Esophagus squamous epithelium (tissue), 5 donors: ENCODE measurements around the gene SLC6A4. TPM values are rescaled to one million over a fixed set of nuclear protein-coding genes. Genes with fewer than 3 reads are reported as not detected.

Experiments
- DNase-seq: peaks from one replicate; lab custom pipeline; 2025; lab: John Stamatoyannopoulos, UW
- H3K27ac ChIP-seq, 4 donors: fragments of 200-600 bp; sonication (generic); one replicate each; pipeline ENCODE4 v1.5.1; 2016 to 2019; ENCODE audit warnings: mild to moderate bottlenecking in 1 of 4
- H3K27me3 ChIP-seq, 4 donors: fragments of 200-600 bp; sonication (generic); 1 replicate in 3 of 4; 2 replicates in 1 of 4; pipeline versions ENCODE4 v1.5.1 to v1.6.0; 2017 to 2021; ENCODE audit warnings: antibody characterized with exemption in 1 of 4
- H3K36me3 ChIP-seq, 3 donors: fragments of 200-600 bp; sonication (generic); one replicate each; pipeline ENCODE4 v1.5.1; 2016 to 2019
- H3K4me1 ChIP-seq, 3 donors: fragments of 200-600 bp; sonication (generic); one replicate each; pipeline ENCODE4 v1.5.1; 2017 to 2019
- H3K4me3 ChIP-seq, 4 donors: fragments of 200-600 bp; sonication (generic); 1 replicate in 3 of 4; 2 replicates in 1 of 4; pipeline ENCODE4 v1.5.1; 2016 to 2019; ENCODE audit warnings: mild to moderate bottlenecking in 2 of 4, moderate library complexity in 1 of 4
- H3K9me3 ChIP-seq, 3 donors: fragments of 200-600 bp; sonication (generic); one replicate each; pipeline ENCODE4 v1.5.1; 2016 to 2019
- POLR2A ChIP-seq, 4 donors: fragments of 450-650 bp; IDR thresholded peaks; one replicate each; pipeline ENCODE4 v1.6.1; 2017; ENCODE audit warnings: antibody characterized with exemption in 4 of 4, mild to moderate bottlenecking in 4 of 4, moderate library complexity in 3 of 4
- WGBS, 2 donors: methylation state at CpG; one replicate each; pipeline ENCODE4 v1.1.5; 2018; 5-methylcytosine and 5-hydroxymethylcytosine counted together
- intact Hi-C: fragments of 100-400 bp; cut with DNase I; formaldehyde crosslinking; loops from one replicate; pipeline ENCODE4 v1.15.0; 2022
- total RNA-seq, 4 donors: library from RNA; depleted of rRNA; stranded (reverse); fragments of >200 nt; gene quantifications; one replicate each; pipeline ENCODE4 v1.1.0, GENCODE V29; 2016
- TF ChIP-seq, protein P1 (sequence below), 6 experiments: fragments of 450-650 bp in 4 of 6; fragments of 200-600 bp in 2 of 6; sonication (generic) in 2 of 6; IDR thresholded peaks; one replicate each; pipeline ENCODE4 v1.5.1; 2016 to 2019; ENCODE audit warnings: antibody characterized with exemption in 6 of 6, mild to moderate bottlenecking in 4 of 6, moderate library complexity in 4 of 6
- donor health status: DM: yes; HTN: yes; CAD: no.

SLC6A4 gene
- total RNA-seq, result 1 to 10 TPM in 3 of 4 donors, under 1 TPM in 1; 0.48 to 8.2 (median 3.5) TPM

DNA sequence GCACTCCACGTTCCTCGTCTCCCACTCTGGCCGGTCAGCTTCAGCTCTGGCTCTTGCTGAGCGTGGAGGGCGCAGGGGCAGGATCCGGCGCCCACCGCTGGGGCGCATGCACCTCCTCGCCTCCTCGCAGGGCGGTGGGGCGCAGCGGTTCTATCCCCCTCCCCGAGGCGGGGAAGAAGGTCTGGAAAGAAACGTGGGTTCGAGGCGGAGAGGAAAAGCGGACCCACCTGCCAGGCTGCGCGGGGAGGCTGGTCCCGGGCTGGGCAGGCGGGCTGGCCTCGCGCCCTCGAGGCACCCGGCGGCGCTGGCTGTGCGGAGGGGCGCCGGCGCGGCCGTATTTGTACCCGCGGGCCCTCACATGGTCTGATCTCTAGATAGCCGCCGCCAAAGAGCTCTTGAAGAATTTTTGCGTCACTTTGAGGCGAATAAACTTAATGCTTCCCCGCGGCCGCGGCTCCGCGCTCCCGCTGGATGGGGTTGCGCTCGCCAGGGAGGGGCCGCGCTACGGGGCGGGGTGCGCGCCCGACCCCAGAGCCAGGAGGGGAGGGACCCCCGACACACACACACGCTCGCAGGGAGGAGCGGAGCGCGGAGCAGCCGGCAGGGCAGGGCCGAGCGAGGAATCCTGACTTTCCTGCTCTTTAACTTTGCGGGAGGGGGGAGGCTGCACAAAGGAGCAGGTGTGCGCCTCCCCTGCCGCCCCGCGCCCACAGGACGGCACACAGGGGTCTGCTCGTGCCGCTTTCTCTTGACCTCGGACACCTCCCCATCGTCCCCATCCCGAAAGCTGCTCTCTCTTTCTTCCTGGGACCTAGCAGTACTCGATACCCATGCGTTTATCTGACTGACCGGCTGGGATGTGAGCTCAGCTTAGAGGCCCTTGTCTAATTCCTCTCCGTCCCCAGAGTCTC lies at the start of gene SLC6A4:
TSS of gene SLC6A4 (minus strand) at position 312 of the 911 bp plus-strand sequence. CDS start 13,739 bp downstream, outside the sequence.
- DNase-seq, result no peak
- Histone ChIP-seq H3K27ac (peak within 1 kb of the TSS in 3 of 4 donors; percentile 15 to 71 (median 60)), H3K9me3 (no peaks in the 10 kb centered on the region), H3K36me3 (no peaks in the 10 kb centered on the region), H3K4me3 (peak within 1 kb of the TSS; percentile 42 to 61 (median 58)), H3K4me1 (peaks cover 16 to 63% (median 22%) of the 10 kb centered on the region in 3 donors), H3K27me3 (peaks cover 0 to 67% (median 2%) of the 10 kb centered on the region in 4 donors)
- no peak for TF ChIP-seq POLR2A (IDR thresholded peaks at IDR 0.05)
- TF ChIP-seq, protein P1, sequence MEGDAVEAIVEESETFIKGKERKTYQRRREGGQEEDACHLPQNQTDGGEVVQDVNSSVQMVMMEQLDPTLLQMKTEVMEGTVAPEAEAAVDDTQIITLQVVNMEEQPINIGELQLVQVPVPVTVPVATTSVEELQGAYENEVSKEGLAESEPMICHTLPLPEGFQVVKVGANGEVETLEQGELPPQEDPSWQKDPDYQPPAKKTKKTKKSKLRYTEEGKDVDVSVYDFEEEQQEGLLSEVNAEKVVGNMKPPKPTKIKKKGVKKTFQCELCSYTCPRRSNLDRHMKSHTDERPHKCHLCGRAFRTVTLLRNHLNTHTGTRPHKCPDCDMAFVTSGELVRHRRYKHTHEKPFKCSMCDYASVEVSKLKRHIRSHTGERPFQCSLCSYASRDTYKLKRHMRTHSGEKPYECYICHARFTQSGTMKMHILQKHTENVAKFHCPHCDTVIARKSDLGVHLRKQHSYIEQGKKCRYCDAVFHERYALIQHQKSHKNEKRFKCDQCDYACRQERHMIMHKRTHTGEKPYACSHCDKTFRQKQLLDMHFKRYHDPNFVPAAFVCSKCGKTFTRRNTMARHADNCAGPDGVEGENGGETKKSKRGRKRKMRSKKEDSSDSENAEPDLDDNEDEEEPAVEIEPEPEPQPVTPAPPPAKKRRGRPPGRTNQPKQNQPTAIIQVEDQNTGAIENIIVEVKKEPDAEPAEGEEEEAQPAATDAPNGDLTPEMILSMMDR (IDR thresholded peaks at IDR 0.05), result no peak
- intact Hi-C loops, result no loop called here
- WGBS, 2 donors, result 2 to 17% methylated on average over 10 to 31 of the region's 82 CpGs

DNA sequence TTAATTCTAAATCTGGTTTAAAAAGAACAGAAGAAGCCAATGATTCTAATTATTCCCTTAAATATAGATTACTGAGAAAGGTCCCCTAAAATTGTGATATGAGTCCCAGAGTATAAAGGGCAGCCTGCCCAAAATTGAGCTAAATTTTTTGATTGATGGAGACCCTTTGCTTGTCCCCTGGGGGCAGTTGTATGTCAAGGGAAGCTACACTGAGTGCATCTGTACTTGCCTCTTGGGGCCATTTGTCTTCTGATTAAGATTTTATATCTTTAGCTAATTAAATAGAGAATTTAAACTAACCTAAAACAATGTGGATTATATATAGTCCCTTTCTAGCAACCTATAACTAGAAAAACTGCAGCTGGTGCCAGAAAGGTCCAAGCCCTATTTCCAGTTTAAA lies 43.7 kb upstream of the SLC6A4 start:
- Histone ChIP-seq H3K36me3 (peaks cover 0 to 98% (median 18%) of the 10 kb centered on the region in 3 donors), H3K4me1 (no peaks in the 10 kb centered on the region), H3K27me3 (no peaks in the 10 kb centered on the region), H3K27ac (no peak overlapping the region), H3K4me3 (no peak overlapping the region), H3K9me3 (no peaks in the 10 kb centered on the region)
- intact Hi-C loops, result no loop called here
- DNase-seq, result no peak
- TF ChIP-seq, protein P1 (IDR thresholded peaks at IDR 0.05), result no peak
- no peak for TF ChIP-seq POLR2A (IDR thresholded peaks at IDR 0.05)

DNA sequence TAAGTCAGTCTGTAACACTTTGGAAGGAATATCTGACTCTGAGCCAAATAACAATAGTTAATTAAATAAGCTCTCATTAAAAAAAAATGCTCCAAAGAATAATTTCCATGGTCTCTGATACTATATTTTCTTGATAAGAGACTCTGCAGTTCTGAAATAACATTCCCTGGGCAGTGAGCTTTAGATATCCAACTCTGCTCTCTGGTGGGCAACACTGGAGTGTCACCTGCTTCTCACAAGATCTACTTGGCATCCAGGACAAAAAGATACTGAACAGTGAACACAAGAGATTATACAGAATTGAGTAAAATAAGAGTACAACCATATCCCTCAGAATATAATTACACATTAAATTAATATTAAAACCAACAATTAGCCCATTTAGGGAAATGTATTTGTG lies 42.5 kb upstream of the SLC6A4 start:
- TF ChIP-seq, protein P1 (IDR thresholded peaks at IDR 0.05), result peak in 2 of 6 experiments; percentile 24 to 31
- no peak for TF ChIP-seq POLR2A (IDR thresholded peaks at IDR 0.05)
- H3K36me3 ChIP-seq, result peaks cover 0 to 98% (median 21%) of the 10 kb centered on the region in 3 donors
- H3K4me1 ChIP-seq, result no peaks in the 10 kb centered on the region
- no peak for DNase-seq
- H3K4me3 ChIP-seq, result no peak overlapping the region
- intact Hi-C loops, result no loop called here
- no peaks in the 10 kb centered on the region for H3K9me3 ChIP-seq
- H3K27me3 ChIP-seq, result no peaks in the 10 kb centered on the region
- no peak overlapping the region for H3K27ac ChIP-seq

DNA sequence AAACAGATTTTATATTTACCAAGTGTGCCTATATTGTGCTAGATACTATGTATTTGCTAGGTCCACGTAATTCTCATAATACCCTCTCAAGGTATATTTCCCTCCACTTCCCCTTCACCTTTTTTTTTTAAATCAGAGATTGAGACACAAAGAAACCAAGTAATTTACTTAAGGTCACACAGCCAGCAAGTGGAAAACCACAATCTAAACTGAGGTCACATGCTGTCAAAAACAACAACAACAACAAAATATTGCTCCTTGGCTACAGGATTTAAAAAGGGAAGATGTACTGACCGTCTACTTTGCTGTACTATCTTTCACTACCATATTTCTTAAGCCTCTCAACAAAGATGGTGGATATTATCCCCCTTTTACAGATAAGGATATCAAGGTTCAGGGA lies 40.4 kb upstream of the SLC6A4 start:
- WGBS, 2 donors, result 78 to 96% methylated on average over 2 of the region's 2 CpGs
- intact Hi-C loops, result no loop called here
- H3K4me3 ChIP-seq, result no peak overlapping the region
- DNase-seq, result no peak
- no peak overlapping the region for H3K27ac ChIP-seq
- no peaks in the 10 kb centered on the region for H3K27me3 ChIP-seq
- H3K9me3 ChIP-seq, result no peaks in the 10 kb centered on the region
- peaks cover 5 to 98% (median 39%) of the 10 kb centered on the region in 3 donors for H3K36me3 ChIP-seq
- H3K4me1 ChIP-seq, result no peaks in the 10 kb centered on the region
- TF ChIP-seq, protein P1 (IDR thresholded peaks at IDR 0.05), result no peak
- TF ChIP-seq POLR2A (IDR thresholded peaks at IDR 0.05), result no peak

DNA sequence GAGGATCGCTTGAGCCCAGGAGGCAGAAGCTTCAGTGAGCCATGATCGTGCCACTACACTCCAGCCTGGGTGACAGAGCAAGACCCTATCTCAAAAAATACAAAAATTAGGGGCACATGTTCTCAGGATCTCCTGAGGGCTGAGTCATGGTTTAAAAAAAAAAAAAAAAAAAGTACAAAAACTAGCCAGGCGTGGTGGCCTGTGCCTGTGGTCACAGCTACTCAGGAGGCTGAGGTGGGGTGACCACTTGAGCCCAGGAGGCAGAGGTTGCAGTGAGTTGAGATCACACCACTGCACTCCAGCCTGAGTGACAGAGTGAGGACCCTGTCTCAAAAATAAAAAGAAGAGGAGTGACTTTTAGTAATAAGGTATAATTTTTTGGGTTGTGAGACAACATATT lies 39.4 kb upstream of the SLC6A4 start:
- 91 to 93% methylated on average over 3 of the region's 3 CpGs for WGBS, 2 donors
- TF ChIP-seq, protein P1 (IDR thresholded peaks at IDR 0.05), result no peak
- TF ChIP-seq POLR2A (IDR thresholded peaks at IDR 0.05), result no peak
- intact Hi-C loops, result no loop called here
- Histone ChIP-seq H3K27ac (no peak overlapping the region), H3K9me3 (no peaks in the 10 kb centered on the region), H3K36me3 (peaks cover 5 to 98% (median 43%) of the 10 kb centered on the region in 3 donors), H3K4me1 (no peaks in the 10 kb centered on the region), H3K4me3 (no peak overlapping the region), H3K27me3 (no peaks in the 10 kb centered on the region)
- no peak for DNase-seq
